Measurements from ENCODE around the gene TMEM117.

DNA sequence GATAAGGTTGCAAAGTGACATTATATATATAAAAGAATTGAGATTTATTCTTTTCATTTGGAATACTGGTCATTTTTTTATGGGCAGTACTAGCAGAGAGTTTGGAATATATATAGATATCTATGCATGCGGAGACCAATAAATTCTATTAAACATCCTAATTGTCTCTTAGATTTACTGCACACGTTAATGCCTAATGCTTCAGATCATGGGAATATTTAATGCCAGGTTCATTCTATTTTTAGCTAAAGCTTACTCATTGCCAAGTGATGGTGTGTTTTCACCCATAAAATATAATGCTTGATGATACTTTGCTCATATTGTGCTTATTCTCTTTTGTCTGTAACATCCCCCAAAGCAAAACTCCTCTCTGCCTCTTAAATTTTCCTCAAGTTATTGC, 264.4 kb downstream of the TMEM117 start:
- TF ChIP-seq, protein P1, sequence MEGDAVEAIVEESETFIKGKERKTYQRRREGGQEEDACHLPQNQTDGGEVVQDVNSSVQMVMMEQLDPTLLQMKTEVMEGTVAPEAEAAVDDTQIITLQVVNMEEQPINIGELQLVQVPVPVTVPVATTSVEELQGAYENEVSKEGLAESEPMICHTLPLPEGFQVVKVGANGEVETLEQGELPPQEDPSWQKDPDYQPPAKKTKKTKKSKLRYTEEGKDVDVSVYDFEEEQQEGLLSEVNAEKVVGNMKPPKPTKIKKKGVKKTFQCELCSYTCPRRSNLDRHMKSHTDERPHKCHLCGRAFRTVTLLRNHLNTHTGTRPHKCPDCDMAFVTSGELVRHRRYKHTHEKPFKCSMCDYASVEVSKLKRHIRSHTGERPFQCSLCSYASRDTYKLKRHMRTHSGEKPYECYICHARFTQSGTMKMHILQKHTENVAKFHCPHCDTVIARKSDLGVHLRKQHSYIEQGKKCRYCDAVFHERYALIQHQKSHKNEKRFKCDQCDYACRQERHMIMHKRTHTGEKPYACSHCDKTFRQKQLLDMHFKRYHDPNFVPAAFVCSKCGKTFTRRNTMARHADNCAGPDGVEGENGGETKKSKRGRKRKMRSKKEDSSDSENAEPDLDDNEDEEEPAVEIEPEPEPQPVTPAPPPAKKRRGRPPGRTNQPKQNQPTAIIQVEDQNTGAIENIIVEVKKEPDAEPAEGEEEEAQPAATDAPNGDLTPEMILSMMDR (IDR thresholded peaks at IDR 0.05): no peak
- no peak for TF ChIP-seq POLR2A (IDR thresholded peaks at IDR 0.05)

All from esophagus squamous epithelium (tissue), 4 donors.